SW480 (cell line): ENCODE results near the gene PDZD2.
A peak's percentile ranks its signal among the peaks of the same experiment; 100 is the strongest.
"Not testable (repeated sequence)": the region's sequence is repeated elsewhere in the genome, so short reads cannot be mapped to it uniquely, and the experiment has no call there.

Experiments
- DNase-seq: peaks from one replicate; pipeline ENCODE4 v3.0.0-alpha.2; 2016; ENCODE audit warnings: low spot score

PDZD2 gene

GRCh38 chr5:31638748-31639418 is at the start of gene PDZD2:
Gene PDZD2, plus strand, starts transcription at chr5:31639131.
- peak; percentile 67 for DNase-seq

- DNase-seq, result no peak
Observed at GRCh38 chr5:31593665-31594064, 45.3 kb upstream of the PDZD2 start.

GRCh38 chr5:31596354-31596753 is 42.6 kb upstream of the PDZD2 start:
- no peak for DNase-seq

- no peak for DNase-seq
Observed at GRCh38 chr5:31598640-31599611, 40.0 kb upstream of the PDZD2 start.

- not testable (repeated sequence) for DNase-seq
Observed at GRCh38 chr5:31602305-31602704, 36.6 kb upstream of the PDZD2 start.

GRCh38 chr5:31604240-31604639 is 34.7 kb upstream of the PDZD2 start:
- no peak for DNase-seq

- DNase-seq, result no peak
Observed at GRCh38 chr5:31604644-31605043, 34.3 kb upstream of the PDZD2 start.

GRCh38 chr5:31605920-31606319 is 33.0 kb upstream of the PDZD2 start:
- no peak for DNase-seq

GRCh38 chr5:31607546-31607945 is 31.4 kb upstream of the PDZD2 start:
- no peak for DNase-seq

- no peak for DNase-seq
Observed at GRCh38 chr5:31611002-31611401, 27.9 kb upstream of the PDZD2 start.

GRCh38 chr5:31613651-31614050 is 25.3 kb upstream of the PDZD2 start:
- DNase-seq, result no peak

GRCh38 chr5:31614151-31615020 is 24.5 kb upstream of the PDZD2 start:
- no peak for DNase-seq

- no peak for DNase-seq
Observed at GRCh38 chr5:31617867-31618266, 21.1 kb upstream of the PDZD2 start.

- no peak for DNase-seq
Observed at GRCh38 chr5:31620026-31620425, 18.9 kb upstream of the PDZD2 start.

- DNase-seq, result no peak
Observed at GRCh38 chr5:31623249-31623648, 15.7 kb upstream of the PDZD2 start.

GRCh38 chr5:31625394-31625793 is 13.5 kb upstream of the PDZD2 start:
- DNase-seq, result no peak

GRCh38 chr5:31626156-31626555 is 12.8 kb upstream of the PDZD2 start:
- DNase-seq, result no peak

GRCh38 chr5:31626604-31627234 is 12.2 kb upstream of the PDZD2 start:
- DNase-seq, result no peak

- DNase-seq, result no peak
Observed at GRCh38 chr5:31630931-31631330, 8.0 kb upstream of the PDZD2 start.

GRCh38 chr5:31632460-31632859 is 6.5 kb upstream of the PDZD2 start:
- no peak for DNase-seq

GRCh38 chr5:31635446-31635845 is 3.5 kb upstream of the PDZD2 start:
- no peak for DNase-seq

GRCh38 chr5:31637851-31638250 is 1.1 kb upstream of the PDZD2 start:
- no peak for DNase-seq
